ENCODE measurements around the gene IBA57. TPM values are rescaled to one million over a fixed set of nuclear protein-coding genes. Genes with fewer than 3 reads are reported as not detected.

Gene IBA57
- total RNA-seq, 1 donor from 2014 or later, result 11.4 TPM

DNA sequence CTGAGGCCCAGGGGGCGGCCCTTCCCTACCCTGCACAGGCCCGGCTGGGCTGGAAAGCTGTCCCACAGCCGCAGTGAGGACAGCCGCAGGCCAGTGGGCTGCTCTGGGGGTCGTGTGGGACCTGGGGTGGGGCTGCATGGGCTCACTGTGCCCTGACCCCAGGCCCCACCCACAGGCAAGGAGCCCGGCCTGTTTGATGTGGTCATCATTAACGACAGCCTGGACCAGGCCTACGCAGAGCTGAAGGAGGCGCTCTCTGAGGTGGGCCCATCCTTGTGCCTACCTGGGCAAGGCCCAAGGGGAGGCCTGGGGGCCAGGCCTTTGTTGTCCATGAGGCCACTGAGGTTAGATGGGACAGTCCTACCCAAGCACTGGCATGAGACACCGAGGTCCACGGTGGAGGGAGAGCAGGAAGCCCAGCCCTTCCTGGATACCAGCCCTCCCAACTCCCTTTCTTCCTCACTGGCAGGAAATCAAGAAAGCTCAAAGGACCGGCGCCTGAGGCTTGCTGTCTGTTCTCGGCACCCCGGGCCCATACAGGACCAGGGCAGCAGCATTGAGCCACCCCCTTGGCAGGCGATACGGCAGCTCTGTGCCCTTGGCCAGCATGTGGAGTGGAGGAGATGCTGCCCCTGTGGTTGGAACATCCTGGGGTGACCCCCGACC, 17.3 kb upstream of the IBA57 start:
- intact Hi-C loops (cut with micrococcal nuclease), result no loop called here
- no peak overlapping the region for H3K27ac Mint-ChIP-seq
- H3K9me3 Mint-ChIP-seq, result no peaks in the 10 kb centered on the region
- H3K4me1 Mint-ChIP-seq, result peaks cover 7% of the 10 kb centered on the region
- no peak for DNase-seq
- no peaks in the 10 kb centered on the region for H3K27me3 Mint-ChIP-seq
- no peak overlapping the region for H3K4me3 Mint-ChIP-seq
- H3K36me3 Mint-ChIP-seq (ENCODE audit: low read depth), result peaks cover 8% of the 10 kb centered on the region

DNA sequence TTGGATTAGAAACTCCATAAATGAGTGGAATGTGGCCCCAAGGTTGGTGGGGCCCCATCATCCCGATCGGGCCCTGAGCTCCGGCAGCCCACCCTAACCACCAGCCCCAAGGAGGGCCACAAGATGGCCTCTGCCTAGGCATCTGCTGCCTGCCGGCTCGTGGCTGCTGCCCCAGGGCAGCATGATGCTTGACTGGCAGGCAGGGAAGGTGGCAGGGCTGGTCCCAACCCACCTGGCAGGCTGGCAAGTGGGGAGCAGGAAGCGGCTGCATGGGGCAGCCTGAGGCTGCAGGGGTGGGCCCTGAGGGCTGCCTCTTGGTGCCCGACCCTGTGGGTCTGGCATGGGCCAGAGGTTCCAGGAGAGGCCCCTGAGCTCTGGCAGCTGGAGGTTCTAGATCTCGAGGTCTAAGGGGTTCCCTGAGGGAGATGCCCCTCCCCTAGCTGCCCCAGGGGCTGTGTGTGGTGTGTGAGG, 16.6 kb upstream of the IBA57 start:
- Mint-ChIP-seq H3K36me3 (ENCODE audit: low read depth) (peaks cover 3% of the 10 kb centered on the region), H3K4me3 (no peak overlapping the region), H3K9me3 (no peaks in the 10 kb centered on the region), H3K4me1 (peaks cover under 1% of the 10 kb centered on the region), H3K27me3 (no peaks in the 10 kb centered on the region), H3K27ac (no peak overlapping the region)
- no peak for DNase-seq
- intact Hi-C loops (cut with micrococcal nuclease), result no loop called here

GRCh38 chr1:228149406-228150119, 16.0 kb upstream of the IBA57 start, which contains the start of gene GJC2:
TSS of gene GJC2 (plus strand) at chr1:228149930. CDS start at chr1:228157759, 7,829 bp downstream.
- no peak for DNase-seq
- H3K27me3 Mint-ChIP-seq, result no peaks in the 10 kb centered on the region
- H3K4me1 Mint-ChIP-seq, result peaks cover 2% of the 10 kb centered on the region
- H3K36me3 Mint-ChIP-seq (ENCODE audit: low read depth), result peaks cover 3% of the 10 kb centered on the region
- H3K27ac Mint-ChIP-seq, result no peak within 1 kb of the TSS
- H3K4me3 Mint-ChIP-seq, result no peak within 1 kb of the TSS
- no peaks in the 10 kb centered on the region for H3K9me3 Mint-ChIP-seq
- intact Hi-C loops (cut with micrococcal nuclease), result no loop called here

GRCh38 chr1:228150120-228150460, 15.5 kb upstream of the IBA57 start:
- peaks cover 7% of the 10 kb centered on the region for H3K4me1 Mint-ChIP-seq
- peaks cover 3% of the 10 kb centered on the region for H3K36me3 Mint-ChIP-seq (ENCODE audit: low read depth)
- H3K27me3 Mint-ChIP-seq, result no peaks in the 10 kb centered on the region
- intact Hi-C loops (cut with micrococcal nuclease), result no loop called here
- H3K27ac Mint-ChIP-seq, result no peak overlapping the region
- no peaks in the 10 kb centered on the region for H3K9me3 Mint-ChIP-seq
- H3K4me3 Mint-ChIP-seq, result no peak overlapping the region
- no peak for DNase-seq

- intact Hi-C loops (cut with micrococcal nuclease), result no loop called here
- Mint-ChIP-seq H3K9me3 (no peaks in the 10 kb centered on the region), H3K4me1 (peaks cover 10% of the 10 kb centered on the region), H3K36me3 (ENCODE audit: low read depth) (peaks cover 3% of the 10 kb centered on the region), H3K4me3 (no peak overlapping the region), H3K27ac (no peak overlapping the region), H3K27me3 (no peaks in the 10 kb centered on the region)
- DNase-seq, result no peak
Observed at GRCh38 chr1:228150461-228151179, 15.0 kb upstream of the IBA57 start.

GRCh38 chr1:228151180-228151925, 14.3 kb upstream of the IBA57 start:
- peaks cover 10% of the 10 kb centered on the region for H3K4me1 Mint-ChIP-seq
- peaks cover 3% of the 10 kb centered on the region for H3K36me3 Mint-ChIP-seq (ENCODE audit: low read depth)
- intact Hi-C loops (cut with micrococcal nuclease), result no loop called here
- peak overlapping the region; percentile 32 for H3K27ac Mint-ChIP-seq
- no peaks in the 10 kb centered on the region for H3K9me3 Mint-ChIP-seq
- no peaks in the 10 kb centered on the region for H3K27me3 Mint-ChIP-seq
- no peak overlapping the region for H3K4me3 Mint-ChIP-seq
- no peak for DNase-seq

- peaks cover 10% of the 10 kb centered on the region for H3K4me1 Mint-ChIP-seq
- intact Hi-C loops (cut with micrococcal nuclease), result no loop called here
- no peak for DNase-seq
- no peaks in the 10 kb centered on the region for H3K27me3 Mint-ChIP-seq
- no peak overlapping the region for H3K4me3 Mint-ChIP-seq
- H3K27ac Mint-ChIP-seq, result no peak overlapping the region
- H3K9me3 Mint-ChIP-seq, result no peaks in the 10 kb centered on the region
- H3K36me3 Mint-ChIP-seq (ENCODE audit: low read depth), result peaks cover 3% of the 10 kb centered on the region
Observed at GRCh38 chr1:228152097-228152917, 13.3 kb upstream of the IBA57 start.

GRCh38 chr1:228152918-228153258, 12.7 kb upstream of the IBA57 start:
- intact Hi-C loops (cut with micrococcal nuclease), result no loop called here
- Mint-ChIP-seq H3K36me3 (ENCODE audit: low read depth) (peaks cover 3% of the 10 kb centered on the region), H3K9me3 (no peaks in the 10 kb centered on the region), H3K4me3 (no peak overlapping the region), H3K27ac (no peak overlapping the region), H3K27me3 (no peaks in the 10 kb centered on the region), H3K4me1 (peaks cover 10% of the 10 kb centered on the region)
- no peak for DNase-seq

GRCh38 chr1:228154021-228154669, 11.5 kb upstream of the IBA57 start:
- Mint-ChIP-seq H3K27ac (peak overlapping the region; percentile 22), H3K27me3 (no peaks in the 10 kb centered on the region), H3K9me3 (no peaks in the 10 kb centered on the region), H3K36me3 (ENCODE audit: low read depth) (peaks cover 3% of the 10 kb centered on the region), H3K4me1 (peaks cover 10% of the 10 kb centered on the region), H3K4me3 (no peak overlapping the region)
- intact Hi-C loops (cut with micrococcal nuclease), result no loop called here
- no peak for DNase-seq

- DNase-seq, result no peak
- H3K4me3 Mint-ChIP-seq, result no peak overlapping the region
Observed at GRCh38 chr1:228154670-228155571, 10.7 kb upstream of the IBA57 start.

GRCh38 chr1:228155596-228156514, 9.7 kb upstream of the IBA57 start:
- Mint-ChIP-seq H3K4me1 (peaks cover 10% of the 10 kb centered on the region), H3K27me3 (no peaks in the 10 kb centered on the region), H3K4me3 (no peak overlapping the region), H3K36me3 (ENCODE audit: low read depth) (peaks cover 3% of the 10 kb centered on the region), H3K27ac (no peak overlapping the region), H3K9me3 (no peaks in the 10 kb centered on the region)
- DNase-seq, result no peak
- intact Hi-C loops (cut with micrococcal nuclease), result no loop called here

More at GRCh38 chr1:228154670-228155571, 10.7 kb upstream of the IBA57 start:
- peaks cover 3% of the 10 kb centered on the region for H3K36me3 Mint-ChIP-seq (ENCODE audit: low read depth)
- no peaks in the 10 kb centered on the region for H3K27me3 Mint-ChIP-seq
- peak overlapping the region; percentile 74 for H3K27ac Mint-ChIP-seq
- H3K9me3 Mint-ChIP-seq, result no peaks in the 10 kb centered on the region
- intact Hi-C loops (cut with micrococcal nuclease), result no loop called here
- H3K4me1 Mint-ChIP-seq, result peaks cover 10% of the 10 kb centered on the region
